ENCODE measurements around the gene THAP11. TPM values are rescaled to one million over a fixed set of nuclear protein-coding genes. Genes with fewer than 3 reads are reported as not detected.

The THAP11 gene
- total RNA-seq, 1 donor from 2014 or later, result 26.1 TPM

DNA sequence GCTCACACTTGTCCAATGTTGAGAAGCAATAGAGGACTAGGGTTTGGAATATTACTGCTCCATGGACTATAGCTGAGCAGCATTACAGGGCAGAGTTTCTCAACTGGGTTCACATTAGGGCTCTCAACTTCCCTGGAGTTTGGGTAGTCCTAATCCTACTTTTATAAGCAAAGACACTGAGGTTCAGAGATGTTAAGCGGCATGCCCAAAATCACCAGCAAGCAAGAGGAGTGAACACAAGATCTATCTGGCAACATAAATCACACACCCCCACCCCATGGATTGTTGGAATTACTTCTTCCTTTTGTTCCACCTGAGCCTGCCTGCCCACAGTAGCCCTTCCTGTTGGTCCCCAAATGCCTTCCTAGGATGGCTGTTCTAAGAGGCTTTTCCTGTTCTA lies 30.2 kb upstream of the THAP11 start:
- H3K4me3 ChIP-seq, result no peak overlapping the region
- TF ChIP-seq, protein P1, sequence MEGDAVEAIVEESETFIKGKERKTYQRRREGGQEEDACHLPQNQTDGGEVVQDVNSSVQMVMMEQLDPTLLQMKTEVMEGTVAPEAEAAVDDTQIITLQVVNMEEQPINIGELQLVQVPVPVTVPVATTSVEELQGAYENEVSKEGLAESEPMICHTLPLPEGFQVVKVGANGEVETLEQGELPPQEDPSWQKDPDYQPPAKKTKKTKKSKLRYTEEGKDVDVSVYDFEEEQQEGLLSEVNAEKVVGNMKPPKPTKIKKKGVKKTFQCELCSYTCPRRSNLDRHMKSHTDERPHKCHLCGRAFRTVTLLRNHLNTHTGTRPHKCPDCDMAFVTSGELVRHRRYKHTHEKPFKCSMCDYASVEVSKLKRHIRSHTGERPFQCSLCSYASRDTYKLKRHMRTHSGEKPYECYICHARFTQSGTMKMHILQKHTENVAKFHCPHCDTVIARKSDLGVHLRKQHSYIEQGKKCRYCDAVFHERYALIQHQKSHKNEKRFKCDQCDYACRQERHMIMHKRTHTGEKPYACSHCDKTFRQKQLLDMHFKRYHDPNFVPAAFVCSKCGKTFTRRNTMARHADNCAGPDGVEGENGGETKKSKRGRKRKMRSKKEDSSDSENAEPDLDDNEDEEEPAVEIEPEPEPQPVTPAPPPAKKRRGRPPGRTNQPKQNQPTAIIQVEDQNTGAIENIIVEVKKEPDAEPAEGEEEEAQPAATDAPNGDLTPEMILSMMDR (IDR thresholded peaks at IDR 0.05), result no peak
- ATAC-seq, result no peak
- no peak overlapping the region for H3K27ac ChIP-seq
- DNase-seq, result no peak
- H3K36me3 ChIP-seq, result no peaks in the 10 kb centered on the region
- H3K9me3 ChIP-seq, result no peaks in the 10 kb centered on the region
- peaks cover 15% of the 10 kb centered on the region for H3K4me1 ChIP-seq
- H3K27me3 ChIP-seq (ENCODE audit: low read depth), result no peaks in the 10 kb centered on the region
- intact Hi-C loops (cut with DNase I), result no loop called here

DNA sequence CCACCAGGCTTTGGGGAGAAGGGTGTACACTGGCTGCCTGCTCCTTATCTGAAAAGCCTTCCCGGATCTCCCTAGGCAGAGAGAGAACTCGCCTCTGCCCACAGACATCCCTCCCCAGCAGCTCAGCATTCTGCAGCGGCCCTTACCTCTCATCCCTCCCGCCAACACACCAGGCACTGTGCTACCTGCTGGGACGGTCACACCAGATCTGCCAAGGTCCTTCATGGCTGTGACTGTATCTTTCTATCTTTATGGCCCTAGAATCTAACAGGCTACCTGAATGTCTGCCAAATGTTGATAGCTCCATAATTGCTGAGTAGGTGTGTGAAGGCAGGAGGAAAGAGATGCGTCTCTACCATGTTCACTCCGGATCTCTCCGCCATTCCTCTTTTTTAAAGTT lies 27.6 kb upstream of the THAP11 start:
- no peak for DNase-seq
- intact Hi-C loops (cut with DNase I), result no loop called here
- Histone ChIP-seq H3K27ac (no peak overlapping the region), H3K36me3 (no peaks in the 10 kb centered on the region), H3K27me3 (ENCODE audit: low read depth) (no peaks in the 10 kb centered on the region), H3K4me1 (peaks cover 11% of the 10 kb centered on the region), H3K9me3 (no peaks in the 10 kb centered on the region), H3K4me3 (no peak overlapping the region)
- ATAC-seq, result no peak
- TF ChIP-seq, protein P1 (IDR thresholded peaks at IDR 0.05), result no peak

DNA sequence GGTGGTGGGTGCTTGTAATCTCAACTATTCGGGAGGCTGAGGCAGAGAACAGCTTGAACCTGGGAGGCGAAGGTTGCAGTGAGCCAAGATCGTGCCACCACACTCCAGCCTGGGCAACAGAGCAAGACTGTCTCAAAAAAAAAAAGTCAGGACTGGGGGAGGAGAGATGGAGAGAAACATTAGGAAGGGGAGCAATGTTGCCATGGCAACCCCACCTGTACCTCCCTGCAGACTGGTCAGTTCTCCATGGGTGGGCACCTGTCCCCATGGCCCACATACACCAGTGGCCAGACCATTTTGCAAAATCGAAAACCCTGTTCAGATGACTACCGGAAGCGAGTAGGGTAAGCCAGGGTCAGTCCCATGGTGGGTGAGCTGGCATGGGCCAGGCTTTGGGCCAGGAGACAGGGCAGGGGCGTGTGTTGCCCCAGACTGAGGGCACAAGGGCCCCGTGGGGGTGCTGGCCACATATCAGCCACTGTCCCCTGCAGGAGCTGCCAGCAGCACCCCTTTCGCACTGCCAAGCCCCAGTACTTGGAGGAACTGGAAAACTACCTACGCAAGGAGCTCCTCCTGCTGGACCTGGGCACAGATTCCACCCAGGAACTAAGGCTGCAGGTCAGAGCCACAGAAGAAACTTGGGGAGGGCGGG lies 21.4 kb upstream of the THAP11 start:
- no peaks in the 10 kb centered on the region for H3K36me3 ChIP-seq
- intact Hi-C loops (cut with DNase I), result no loop called here

DNA sequence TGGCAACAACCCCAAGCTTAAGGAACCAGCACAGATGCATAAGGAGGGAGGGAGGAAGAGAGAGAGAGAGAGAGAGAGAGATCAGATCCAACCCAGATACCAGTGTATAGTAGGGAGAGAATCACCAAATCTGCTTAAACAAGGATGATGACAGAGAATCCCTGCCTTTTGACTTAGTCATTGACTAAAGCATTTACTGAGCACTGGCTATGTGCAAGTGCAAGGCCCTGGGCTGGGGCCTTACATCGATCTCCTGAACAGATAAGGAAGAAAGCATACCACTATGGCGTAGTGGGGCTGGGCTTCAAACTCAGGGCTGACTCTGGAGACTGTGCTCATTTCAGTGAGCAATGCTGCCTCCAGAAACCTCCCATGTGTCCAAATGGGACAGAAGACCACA lies 19.6 kb upstream of the THAP11 start:
- Histone ChIP-seq H3K9me3 (no peaks in the 10 kb centered on the region), H3K4me1 (no peaks in the 10 kb centered on the region), H3K4me3 (no peak overlapping the region), H3K36me3 (peaks cover 7% of the 10 kb centered on the region), H3K27me3 (ENCODE audit: low read depth) (no peaks in the 10 kb centered on the region), H3K27ac (no peak overlapping the region)
- TF ChIP-seq, protein P1 (IDR thresholded peaks at IDR 0.05), result no peak
- DNase-seq (no peak), ATAC-seq (no peak)
- intact Hi-C loops (cut with DNase I), result no loop called here

More for the DNA sequence above, 21.4 kb upstream of the THAP11 start:
- ATAC-seq (no peak), DNase-seq (no peak)
- Histone ChIP-seq H3K27ac (no peak overlapping the region), H3K4me3 (no peak overlapping the region), H3K9me3 (no peaks in the 10 kb centered on the region), H3K27me3 (ENCODE audit: low read depth) (no peaks in the 10 kb centered on the region), H3K4me1 (peaks cover 11% of the 10 kb centered on the region)
- TF ChIP-seq, protein P1 (IDR thresholded peaks at IDR 0.05), result no peak

DNA sequence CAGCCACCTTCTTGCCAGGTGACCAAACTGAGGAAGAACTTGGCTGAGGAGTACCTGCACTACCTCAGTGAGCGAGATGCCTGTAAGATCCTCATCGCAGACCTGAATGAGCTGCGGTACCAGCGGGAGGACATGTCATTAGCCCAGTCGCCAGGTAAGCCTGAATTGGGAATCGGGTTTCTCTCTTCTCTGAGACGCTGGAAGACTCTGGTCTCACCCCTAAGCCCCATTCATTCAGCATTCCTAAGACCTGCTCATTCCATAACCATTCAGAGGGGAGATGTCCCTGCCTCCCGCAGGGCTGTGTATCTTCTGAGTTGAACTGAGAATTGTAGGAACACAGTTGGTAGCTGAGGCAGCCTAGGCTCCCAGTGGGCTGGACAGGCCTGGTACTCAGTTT lies 17.0 kb upstream of the THAP11 start:
- intact Hi-C loops (cut with DNase I), result no loop called here
- H3K9me3 ChIP-seq, result no peaks in the 10 kb centered on the region
- no peaks in the 10 kb centered on the region for H3K27me3 ChIP-seq (ENCODE audit: low read depth)
- H3K4me3 ChIP-seq, result no peak overlapping the region
- H3K27ac ChIP-seq, result no peak overlapping the region
- DNase-seq (no peak), ATAC-seq (no peak)
- TF ChIP-seq, protein P1 (IDR thresholded peaks at IDR 0.05), result no peak
- H3K4me1 ChIP-seq, result no peaks in the 10 kb centered on the region
- peaks cover 31% of the 10 kb centered on the region for H3K36me3 ChIP-seq
